ENCODE results near the gene SERPINI2.

Gene SERPINI2

GRCh38 chr3:167467848-167468611 is 5.8 kb downstream of the SERPINI2 start:
- no peaks in the 10 kb centered on the region for H3K27me3 ChIP-seq
- no peaks in the 10 kb centered on the region for H3K4me1 ChIP-seq
- no peaks in the 10 kb centered on the region for H3K36me3 ChIP-seq
- DNase-seq: no peak
- no peaks in the 10 kb centered on the region for H3K9me3 ChIP-seq
- no peak for TF ChIP-seq CTCF (IDR thresholded peaks at IDR 0.05)
- intact Hi-C loops (cut with DNase I; ENCODE audit: low total_unique reads): no loop called here
- H3K27ac ChIP-seq: no peak overlapping the region
- no peak overlapping the region for H3K4me3 ChIP-seq

GRCh38 chr3:167466966-167467365 is 6.9 kb downstream of the SERPINI2 start:
- intact Hi-C loops (cut with DNase I; ENCODE audit: low total_unique reads): no loop called here
- no peaks in the 10 kb centered on the region for H3K9me3 ChIP-seq
- no peak overlapping the region for H3K4me3 ChIP-seq
- H3K27me3 ChIP-seq: no peaks in the 10 kb centered on the region
- no peak overlapping the region for H3K27ac ChIP-seq
- no peaks in the 10 kb centered on the region for H3K4me1 ChIP-seq
- no peak for TF ChIP-seq CTCF (IDR thresholded peaks at IDR 0.05)
- no peak for DNase-seq
- H3K36me3 ChIP-seq: no peaks in the 10 kb centered on the region

GRCh38 chr3:167456157-167456799 is 17.6 kb downstream of the SERPINI2 start:
- no peaks in the 10 kb centered on the region for H3K9me3 ChIP-seq
- H3K4me3 ChIP-seq: no peak overlapping the region
- intact Hi-C loops (cut with DNase I; ENCODE audit: low total_unique reads): no loop called here
- no peak for DNase-seq
- H3K27me3 ChIP-seq: no peaks in the 10 kb centered on the region
- TF ChIP-seq CTCF (IDR thresholded peaks at IDR 0.05): no peak
- H3K27ac ChIP-seq: no peak overlapping the region
- H3K4me1 ChIP-seq: no peaks in the 10 kb centered on the region
- H3K36me3 ChIP-seq: no peaks in the 10 kb centered on the region

DNA sequence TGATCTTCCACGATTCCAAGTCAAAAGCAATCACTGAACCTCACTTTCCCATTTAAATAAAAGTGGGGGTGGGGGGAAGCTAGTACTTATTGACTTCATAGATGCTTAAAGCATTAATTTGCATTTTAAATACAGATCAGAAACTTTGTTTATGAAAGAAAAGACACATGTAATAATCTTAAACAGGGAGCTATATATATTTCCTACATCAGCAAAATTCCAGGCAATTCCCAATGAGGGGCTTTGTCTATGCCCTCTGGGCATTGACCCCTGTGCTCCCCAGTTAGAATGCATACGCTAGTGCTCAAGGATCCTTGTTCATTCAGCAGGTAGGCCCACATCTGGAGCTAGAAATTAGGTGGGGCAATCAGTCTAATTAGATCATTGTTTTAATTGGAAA is 20.0 kb downstream of the SERPINI2 start:
- intact Hi-C loops (cut with DNase I; ENCODE audit: low total_unique reads): no loop called here
- TF ChIP-seq CTCF (IDR thresholded peaks at IDR 0.05): no peak
- H3K36me3 ChIP-seq: no peaks in the 10 kb centered on the region
- no peaks in the 10 kb centered on the region for H3K27me3 ChIP-seq
- H3K9me3 ChIP-seq: no peaks in the 10 kb centered on the region
- H3K4me1 ChIP-seq: no peaks in the 10 kb centered on the region
- no peak overlapping the region for H3K27ac ChIP-seq
- no peak overlapping the region for H3K4me3 ChIP-seq
- no peak for DNase-seq

- no peak overlapping the region for H3K4me3 ChIP-seq
- no peaks in the 10 kb centered on the region for H3K27me3 ChIP-seq
- DNase-seq: no peak
- no peaks in the 10 kb centered on the region for H3K9me3 ChIP-seq
- TF ChIP-seq CTCF (IDR thresholded peaks at IDR 0.05): no peak
- intact Hi-C loops (cut with DNase I; ENCODE audit: low total_unique reads): no loop called here
- H3K36me3 ChIP-seq: no peaks in the 10 kb centered on the region
- H3K4me1 ChIP-seq: no peaks in the 10 kb centered on the region
- H3K27ac ChIP-seq: no peak overlapping the region
These were observed 22.6 kb downstream of the SERPINI2 start for GRCh38 chr3:167451282-167451681.
